Cardiac muscle cell (in vitro differentiated cells and primary cell): ENCODE measurements around the gene BHLHA9. TPM values are rescaled to one million over a fixed set of nuclear protein-coding genes. Genes with fewer than 3 reads are reported as not detected.
"Not testable (repeated sequence)": the region's sequence is repeated elsewhere in the genome, so short reads cannot be mapped to it uniquely, and the experiment has no call there.

Experiments used
- DNase-seq, 2 donors: peaks; one replicate each; pipeline versions ENCODE4 v3.0.0 to v3.0.0-alpha.2; 2010 to 2017; ENCODE audit warnings: low read depth in 1 of 2, low spot score in 1 of 2
- H3K27ac ChIP-seq: fragments of 200-600 bp; sonication (generic); 2 replicates; pipeline ENCODE4 v1.5.1; 2016
- H3K27me3 ChIP-seq: fragments of 200-600 bp; sonication (generic); 2 replicates; pipeline ENCODE4 v1.6.0; 2016; ENCODE audit warnings: control low read depth
- H3K36me3 ChIP-seq: fragments of 200-600 bp; sonication (generic); 2 replicates; pipeline ENCODE4 v1.5.1; 2016; ENCODE audit warnings: control low read depth
- H3K4me1 ChIP-seq: fragments of 200-600 bp; sonication (generic); 2 replicates; pipeline ENCODE4 v1.8.1; 2017; ENCODE audit warnings: low read depth, mild to moderate bottlenecking, mixed run types
- H3K4me3 ChIP-seq: fragments of 200-600 bp; sonication (generic); 2 replicates; pipeline ENCODE4 v1.5.1; 2016; ENCODE audit warnings: mild to moderate bottlenecking
- H3K9me3 ChIP-seq: fragments of 200-600 bp; sonication (generic); 2 replicates; pipeline ENCODE4 v1.5.1; 2017; ENCODE audit warnings: low read depth, mild to moderate bottlenecking, control low read depth
- CTCF ChIP-seq: IDR thresholded peaks from 2 replicates; pipeline ENCODE4 v1.5.1; 2012; ENCODE audit warnings: low read depth, mild to moderate bottlenecking, low read length
- polyA plus RNA-seq: library from polyadenylated mRNA; unstranded; fragments of >200 nt; fragmentation: Nextera tagmentation; extraction: Ambion mirVana; gene quantifications from 2 replicates; pipeline ENCODE4 v1.2.1, GENCODE V29; 2016
- total RNA-seq: library from RNA; depleted of rRNA; stranded (reverse); fragments of >200 nt; gene quantifications from 2 replicates; pipeline ENCODE4 v1.2.3, GENCODE V29; 2016

The BHLHA9 gene
- total and polyA plus RNA-seq, 2 experiments from 2014 or later = 0.92 TPM; not detected in 1

- no peak for DNase-seq
- H3K4me1 ChIP-seq = no peaks in the 10 kb centered on the region
- H3K27ac ChIP-seq = no peak overlapping the region
- no peak overlapping the region for H3K4me3 ChIP-seq
- TF ChIP-seq CTCF = no peak
- peaks cover 4% of the 10 kb centered on the region for H3K27me3 ChIP-seq
- H3K36me3 ChIP-seq = no peaks in the 10 kb centered on the region
- H3K9me3 ChIP-seq = no peaks in the 10 kb centered on the region
These were observed 31.3 kb downstream of the BHLHA9 start for GRCh38 chr17:1301546-1301945.

- Histone ChIP-seq H3K27me3 (peaks cover 6% of the 10 kb centered on the region), H3K27ac (no peak overlapping the region), H3K4me3 (no peak overlapping the region), H3K36me3 (no peaks in the 10 kb centered on the region), H3K9me3 (no peaks in the 10 kb centered on the region), H3K4me1 (no peaks in the 10 kb centered on the region)
- DNase-seq = no peak
- no peak for TF ChIP-seq CTCF
These were observed 32.5 kb downstream of the BHLHA9 start for GRCh38 chr17:1302761-1303160.

GRCh38 chr17:1304522-1304921, 34.3 kb downstream of the BHLHA9 start:
- TF ChIP-seq CTCF = no peak
- Histone ChIP-seq H3K9me3 (no peaks in the 10 kb centered on the region), H3K27me3 (peaks cover 3% of the 10 kb centered on the region), H3K4me3 (no peak overlapping the region), H3K27ac (no peak overlapping the region), H3K4me1 (no peaks in the 10 kb centered on the region), H3K36me3 (no peaks in the 10 kb centered on the region)
- DNase-seq = no peak

DNA sequence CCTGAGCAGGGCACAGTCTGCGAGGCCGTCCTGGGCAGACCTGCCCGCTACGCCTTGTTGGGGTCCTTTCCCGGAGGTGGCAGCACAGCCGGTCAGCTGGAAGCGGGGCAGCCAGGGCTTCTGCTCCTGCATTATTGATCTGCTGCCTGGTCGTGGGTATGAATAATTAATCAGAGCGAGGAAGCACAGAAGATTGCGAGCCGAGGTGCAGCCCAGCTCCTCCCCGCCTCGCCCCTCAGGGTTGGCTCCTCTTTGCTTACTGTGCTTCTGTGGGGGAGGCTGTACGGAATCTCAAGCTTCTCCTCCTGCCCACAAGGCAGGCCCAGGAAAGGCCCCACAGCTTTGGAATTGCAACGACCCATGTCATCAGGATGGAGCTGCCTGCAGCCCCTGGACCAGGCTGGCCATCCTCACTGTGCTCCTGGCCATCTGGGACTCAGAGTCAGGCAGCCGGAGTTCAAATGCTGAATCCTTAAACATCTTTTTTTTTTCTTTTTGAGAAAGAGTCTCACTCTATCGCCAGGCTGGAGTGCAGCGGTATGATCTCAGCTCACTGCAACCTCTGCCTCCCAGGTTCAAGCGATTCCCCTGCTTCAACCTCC, 34.8 kb downstream of the BHLHA9 start:
- no peaks in the 10 kb centered on the region for H3K9me3 ChIP-seq

DNA sequence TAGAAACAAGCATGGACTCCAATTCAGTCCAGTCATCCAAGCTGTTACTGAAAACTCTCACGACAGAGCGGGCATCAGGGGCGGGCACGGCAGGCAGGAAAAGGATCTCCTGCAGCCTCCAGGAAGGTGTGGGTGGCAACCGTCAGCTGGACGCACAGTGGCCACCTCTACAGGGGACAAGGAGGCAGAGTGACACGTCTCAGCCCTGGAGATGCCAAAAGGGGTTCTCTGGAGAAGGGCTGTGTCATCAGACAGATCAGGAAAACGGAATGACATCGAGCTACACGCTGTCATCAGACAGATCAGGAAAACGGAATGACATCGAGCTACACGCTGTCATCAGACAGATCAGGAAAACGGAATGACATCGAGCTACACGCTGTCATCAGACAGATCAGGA, 37.6 kb downstream of the BHLHA9 start:
- not testable (repeated sequence) for H3K27ac ChIP-seq, H3K4me1 ChIP-seq, H3K27me3 ChIP-seq, H3K36me3 ChIP-seq, DNase-seq, H3K9me3 ChIP-seq, H3K4me3 ChIP-seq

More for the DNA sequence above, 34.8 kb downstream of the BHLHA9 start:
- Histone ChIP-seq H3K4me1 (no peaks in the 10 kb centered on the region), H3K27me3 (peaks cover 3% of the 10 kb centered on the region), H3K27ac (no peak overlapping the region), H3K4me3 (no peak overlapping the region), H3K36me3 (no peaks in the 10 kb centered on the region)
- no peak for TF ChIP-seq CTCF
- DNase-seq = no peak

GRCh38 chr17:1312261-1312870, 42.1 kb downstream of the BHLHA9 start:
- peak; percentile 29 to 40 for DNase-seq
- no peaks in the 10 kb centered on the region for H3K4me1 ChIP-seq
- no peak overlapping the region for H3K27ac ChIP-seq
- TF ChIP-seq CTCF = no peak
- no peaks in the 10 kb centered on the region for H3K9me3 ChIP-seq
- no peak overlapping the region for H3K4me3 ChIP-seq
- peaks cover 7% of the 10 kb centered on the region for H3K27me3 ChIP-seq
- no peaks in the 10 kb centered on the region for H3K36me3 ChIP-seq
